Small intestine (tissue), 7 donors: Measurements from ENCODE around the gene PPP2R5E. TPM values are rescaled to one million over a fixed set of nuclear protein-coding genes. Genes with fewer than 3 reads are reported as not detected.
"Not testable (repeated sequence)": the region's sequence is repeated elsewhere in the genome, so short reads cannot be mapped to it uniquely, and the experiment has no call there.

Source experiments
- DNase-seq, 2 donors: peaks; one replicate each; pipeline versions ENCODE4 v3.0.0 to v3.0.0-alpha.2; 2013
- FAIRE-seq: peaks from 2 replicates; lab custom pipeline; 2012; peaks lifted over from hg19 to GRCh38; lab: Jason Lieb, UNC
- H3K27ac ChIP-seq, 3 donors: one replicate each; pipeline ENCODE4 v1.5.1; 2013; ENCODE audit warnings: low read length in 2 of 3, mild to moderate bottlenecking in 2 of 3, control low read depth in 1 of 3, inconsistent platforms in 1 of 3, low read depth in 1 of 3, moderate library complexity in 1 of 3
- H3K27me3 ChIP-seq, 3 donors: one replicate each; pipeline ENCODE4 v1.6.1; 2013; ENCODE audit warnings: low read length in 3 of 3, inconsistent platforms in 1 of 3; ENCODE audit not compliant: control insufficient read depth in 3 of 3, insufficient read depth in 3 of 3
- H3K36me3 ChIP-seq, 3 donors: one replicate each; pipeline ENCODE4 v1.6.1; 2013; ENCODE audit warnings: low read length in 3 of 3, inconsistent platforms in 1 of 3, low read depth in 1 of 3, mild to moderate bottlenecking in 1 of 3, moderate library complexity in 1 of 3; ENCODE audit not compliant: control insufficient read depth in 3 of 3, insufficient read depth in 2 of 3
- H3K4me1 ChIP-seq, 3 donors: one replicate each; pipeline ENCODE4 v1.6.1; 2013; ENCODE audit warnings: low read length in 2 of 3, inconsistent platforms in 1 of 3, low read depth in 1 of 3, mild to moderate bottlenecking in 1 of 3, moderate library complexity in 1 of 3; ENCODE audit not compliant: control insufficient read depth in 3 of 3, insufficient read depth in 2 of 3
- H3K4me3 ChIP-seq, 3 donors: one replicate each; pipeline ENCODE4 v1.5.1; 2013; ENCODE audit warnings: low read length in 3 of 3, control low read depth in 1 of 3, inconsistent platforms in 1 of 3, low read depth in 1 of 3, mild to moderate bottlenecking in 1 of 3, moderate library complexity in 1 of 3
- H3K9me3 ChIP-seq, 2 donors: one replicate each; pipeline ENCODE4 v1.6.1; 2013; ENCODE audit warnings: low read depth in 1 of 2, low read length in 1 of 2; ENCODE audit not compliant: control insufficient read depth in 2 of 2, insufficient read depth in 1 of 2
- WGBS, 3 donors: extraction: QIAGEN DNeasy Blood & Tissue Kit; methylation state at CpG; one replicate each; pipeline ENCODE4 v1.1.7; 2013; 5-methylcytosine and 5-hydroxymethylcytosine counted together
- polyA plus RNA-seq, 4 donors: library from polyadenylated mRNA; stranded (reverse) in 3 of 4; unstranded in 1 of 4; fragments of 200-250 nt in 3 of 4; fragments of 120-200 nt in 1 of 4; gene quantifications; one replicate each; pipeline versions ENCODE4 v1.2.1 to v1.2.3, GENCODE V29; 2013
- donor health status: healthy with polysubstance abuse.
- donor health status: control.
- donor health status: control.
- donor health status: Bipolar disorder and iron deficiency.
- donor health status: healthy.

The PPP2R5E gene
- polyA plus RNA-seq, 4 donors, result 6.8 to 20.0 (median 8.7) TPM

GRCh38 chr14:63392236-63392635 is 150.9 kb downstream of the PPP2R5E start:
- FAIRE-seq, result no peak
- 54 to 76% (median 71%) methylated on average over 1 of the region's 1 CpG for WGBS, 3 donors
- H3K27me3 ChIP-seq, result no peaks in the 10 kb centered on the region
- no peak overlapping the region for H3K27ac ChIP-seq
- DNase-seq, result no peak
- no peak overlapping the region for H3K4me3 ChIP-seq
- H3K9me3 ChIP-seq, result no peaks in the 10 kb centered on the region
- no peaks in the 10 kb centered on the region for H3K4me1 ChIP-seq
- peaks cover 0 to 18% (median 11%) of the 10 kb centered on the region in 3 donors for H3K36me3 ChIP-seq

- Histone ChIP-seq H3K9me3 (no peaks in the 10 kb centered on the region), H3K4me1 (no peaks in the 10 kb centered on the region), H3K27me3 (no peaks in the 10 kb centered on the region), H3K27ac (no peak overlapping the region), H3K36me3 (peaks cover 0 to 26% (median 8%) of the 10 kb centered on the region in 3 donors), H3K4me3 (no peak overlapping the region)
- peak; percentile 53 to 60 for DNase-seq
- WGBS, 3 donors, result 55 to 58% (median 56%) methylated on average over 8 of the region's 8 CpGs
- no peak for FAIRE-seq
Observed at GRCh38 chr14:63388766-63389431, 154.3 kb downstream of the PPP2R5E start.

GRCh38 chr14:63387711-63388110 is 155.5 kb downstream of the PPP2R5E start:
- FAIRE-seq (no peak), DNase-seq (no peak)
- Histone ChIP-seq H3K4me1 (no peaks in the 10 kb centered on the region), H3K27me3 (no peaks in the 10 kb centered on the region), H3K4me3 (no peak overlapping the region), H3K36me3 (peaks cover 0 to 24% (median 9%) of the 10 kb centered on the region in 3 donors), H3K27ac (no peak overlapping the region), H3K9me3 (no peaks in the 10 kb centered on the region)
- 80 to 87% (median 84%) methylated on average over 5 of the region's 5 CpGs for WGBS, 3 donors

GRCh38 chr14:63383776-63384367 is 159.3 kb downstream of the PPP2R5E start:
- no peak overlapping the region for H3K4me3 ChIP-seq
- no peak for FAIRE-seq
- no peaks in the 10 kb centered on the region for H3K9me3 ChIP-seq
- WGBS, 3 donors, result 72 to 88% (median 76%) methylated on average over 4 of the region's 4 CpGs
- H3K4me1 ChIP-seq, result no peaks in the 10 kb centered on the region
- H3K27me3 ChIP-seq, result no peaks in the 10 kb centered on the region
- H3K27ac ChIP-seq, result peak overlapping the region in 1 of 3 donors; percentile 12
- peak in 1 of 2 donors; percentile 44 for DNase-seq
- peaks cover 3 to 25% (median 14%) of the 10 kb centered on the region in 3 donors for H3K36me3 ChIP-seq

DNA sequence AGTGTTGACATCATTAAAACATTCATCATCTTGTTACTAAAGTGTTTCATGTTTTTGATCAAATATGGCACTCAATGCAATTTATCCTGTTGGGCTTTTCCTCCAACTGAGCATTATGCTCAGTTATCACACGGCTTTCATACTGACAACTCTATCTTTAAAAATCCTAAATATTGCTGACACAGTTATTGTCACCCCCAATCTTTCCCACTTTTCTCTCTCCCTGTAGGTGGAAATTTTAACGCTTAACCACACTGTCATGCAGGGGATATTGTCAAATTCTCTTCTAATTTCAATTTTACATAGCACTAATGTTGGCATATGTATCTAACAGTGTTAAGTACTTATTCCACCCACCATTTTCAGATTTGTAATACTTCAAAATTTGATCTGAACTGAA is 164.7 kb downstream of the PPP2R5E start:
- no peak for FAIRE-seq
- Histone ChIP-seq H3K27me3 (no peaks in the 10 kb centered on the region), H3K9me3 (no peaks in the 10 kb centered on the region), H3K27ac (no peak overlapping the region), H3K4me1 (no peaks in the 10 kb centered on the region), H3K4me3 (no peak overlapping the region), H3K36me3 (peaks cover 3 to 10% (median 8%) of the 10 kb centered on the region in 3 donors)
- WGBS, 3 donors, result 97 to 100% (median 98%) methylated on average over 2 of the region's 2 CpGs
- DNase-seq, result no peak

GRCh38 chr14:63375769-63376168 is 167.4 kb downstream of the PPP2R5E start:
- DNase-seq (peak in 1 of 2 donors; percentile 56), FAIRE-seq (no peak)
- 67 to 82% (median 76%) methylated on average over 3 of the region's 3 CpGs for WGBS, 3 donors

DNA sequence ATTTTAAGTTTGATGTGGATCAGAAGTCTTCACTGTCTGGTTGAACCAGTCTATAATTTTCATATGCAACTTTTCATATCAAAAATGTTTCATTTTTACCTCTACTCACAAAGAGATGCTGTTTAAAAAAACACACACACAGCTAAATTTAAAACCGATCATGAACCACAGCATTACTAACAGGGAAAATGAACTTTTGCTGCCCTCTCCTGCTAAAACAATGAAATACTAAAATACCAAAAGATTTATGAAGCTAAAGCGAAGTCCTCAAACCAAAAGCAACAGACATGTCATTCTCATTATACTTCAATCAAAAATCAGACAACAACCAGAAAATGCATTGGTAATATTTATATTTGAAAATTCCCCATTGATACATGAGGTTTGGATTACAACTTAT is 171.6 kb downstream of the PPP2R5E start:
- 58 to 91% (median 67%) methylated on average over 2 of the region's 2 CpGs for WGBS, 3 donors
- FAIRE-seq, H3K27me3 ChIP-seq, H3K4me3 ChIP-seq, H3K27ac ChIP-seq, H3K4me1 ChIP-seq, H3K9me3 ChIP-seq, DNase-seq, H3K36me3 ChIP-seq: not testable (repeated sequence)

More at GRCh38 chr14:63375769-63376168, 167.4 kb downstream of the PPP2R5E start:
- H3K9me3 ChIP-seq, result no peaks in the 10 kb centered on the region
- no peak overlapping the region for H3K4me3 ChIP-seq
- no peaks in the 10 kb centered on the region for H3K27me3 ChIP-seq
- H3K4me1 ChIP-seq, result no peaks in the 10 kb centered on the region
- H3K27ac ChIP-seq, result no peak overlapping the region
- peaks cover under 1 to 4% (median 2%) of the 10 kb centered on the region in 3 donors for H3K36me3 ChIP-seq

DNA sequence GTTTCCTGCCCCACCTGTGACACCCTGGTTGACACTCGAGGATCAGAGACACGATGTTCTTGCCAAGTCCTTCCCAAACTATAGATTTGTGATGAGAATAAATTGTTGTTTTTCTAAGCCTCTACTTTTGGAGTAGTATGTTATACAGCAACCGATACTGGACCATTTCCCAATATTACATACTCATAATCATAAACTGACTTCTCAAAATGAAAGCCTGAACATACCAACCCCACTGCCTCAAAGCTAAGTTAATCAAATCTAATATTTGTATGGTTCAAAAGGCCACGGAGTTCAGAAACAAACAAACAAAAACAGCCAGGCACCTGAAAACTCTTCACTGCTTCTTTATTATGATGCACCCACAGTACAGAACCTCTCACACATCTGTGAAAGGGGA is 172.1 kb downstream of the PPP2R5E start:
- no peaks in the 10 kb centered on the region for H3K27me3 ChIP-seq
- peaks cover 0 to 3% of the 10 kb centered on the region in 2 donors for H3K9me3 ChIP-seq
- peaks cover 0 to 2% (median 1%) of the 10 kb centered on the region in 3 donors for H3K36me3 ChIP-seq
- no peak for FAIRE-seq
- no peak overlapping the region for H3K4me3 ChIP-seq
- DNase-seq, result no peak
- 73 to 86% (median 80%) methylated on average over 4 of the region's 4 CpGs for WGBS, 3 donors
- no peak overlapping the region for H3K27ac ChIP-seq
- H3K4me1 ChIP-seq, result no peaks in the 10 kb centered on the region
